Measurements from ENCODE around the gene ACTRT2. TPM values are rescaled to one million over a fixed set of nuclear protein-coding genes. Genes with fewer than 3 reads are reported as not detected.

The ACTRT2 gene
- total and polyA plus RNA-seq, 10 of the 15 experiments (the other 5 are each of a cell fraction or from before 2014, with no cell fraction given) = not detected

DNA sequence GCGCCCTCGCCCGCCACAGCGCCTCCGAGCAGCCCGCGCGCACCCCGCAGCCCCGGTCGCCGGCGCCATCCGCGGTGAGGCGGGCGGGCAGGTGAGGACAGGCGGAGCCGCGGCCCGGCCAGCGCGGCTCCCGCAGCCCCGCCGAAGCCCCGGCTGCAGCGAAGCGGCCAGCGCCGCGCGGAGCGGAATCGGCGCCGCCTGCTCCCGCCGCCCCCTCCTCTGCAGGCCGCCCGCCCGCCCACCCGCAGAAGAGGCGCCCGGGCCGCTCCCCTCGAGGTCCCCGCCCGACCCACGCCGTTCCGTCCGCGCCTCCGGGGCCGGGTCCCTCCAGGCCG is 49.0 kb downstream of the ACTRT2 start:
- H3K36me3 ChIP-seq (ENCODE audit: control insufficient read depth in 2 of 2, insufficient read depth in 2 of 2, low read length in 1 of 2) = no peaks in the 10 kb centered on the region
- in situ Hi-C loops (cut with MboI) = no loop called here
- no CpG with 5 or more reads among the region's 57 CpGs for whole genome bisulfite sequencing (ENCODE audit: insufficient coverage, insufficient replicate concordance, low lambda C conversion rate, missing lambda C conversion rate)
- peak overlapping the region; percentile 33; the same call in 1 of the 2 replicates for H3K4me2 ChIP-seq (ENCODE audit: control insufficient read depth, insufficient read depth)
- ChIA-PET RAD21 (ENCODE audit: unreplicated experiment) (no interaction called here), CTCF (no interaction called here), SMC1A (ENCODE audit: uncharacterized antibody, unreplicated experiment) (no interaction called here), POLR2A (no interaction called here)
- FAIRE-seq (no peak), ATAC-seq (no peak), DNase-seq (ENCODE audit: low read depth, low spot score) (no peak)
- H3K79me2 ChIP-seq (ENCODE audit: control insufficient read depth, insufficient read depth, low read length) = no peaks in the 10 kb centered on the region
- H3K4me3 ChIP-seq = no peak overlapping the region
- no peaks in the 10 kb centered on the region for H3K9me3 ChIP-seq (replicated peaks; ENCODE audit: control insufficient read depth, insufficient read depth, low read length)
- no peaks in the 10 kb centered on the region; a peak in 4 of 4 replicates for H3K27me3 ChIP-seq (replicated peaks in 1 of 2; ENCODE audit: control insufficient read depth in 2 of 2, insufficient read depth in 2 of 2, low read length in 1 of 2)
- no peak overlapping the region for H3K9ac ChIP-seq (ENCODE audit: control insufficient read depth, insufficient read depth, low read length)
- intact Hi-C loops (cut with micrococcal nuclease; ENCODE audit: unreplicated experiment) = no loop called here
- no peaks in the 10 kb centered on the region for H3K4me1 ChIP-seq (ENCODE audit: control insufficient read depth, insufficient read depth, low read length)
- H2AFZ ChIP-seq (ENCODE audit: control insufficient read depth, low read depth, low read length) = no peak overlapping the region
- no TSS peak for BruUV-seq (replicated peaks)
- H4K20me1 ChIP-seq (ENCODE audit: control insufficient read depth, insufficient read depth) = no peaks in the 10 kb centered on the region
- H3K27ac ChIP-seq (ENCODE audit: control insufficient read depth, insufficient read depth) = no peak overlapping the region
- TF ChIP-seq ZZZ3 (IDR thresholded peaks at IDR 0.05; ENCODE audit: control insufficient read depth, insufficient read length, low read depth) (no peak), GABPA (IDR thresholded peaks at IDR 0.05; ENCODE audit: low read depth) (no peak), RBBP5 (conservative IDR thresholded peaks at IDR 0.05) (no peak), SUPT20H (IDR thresholded peaks at IDR 0.05; ENCODE audit: borderline replicate concordance, control insufficient read depth, low read depth, low read length) (no peak), CBFB (IDR thresholded peaks at IDR 0.05; ENCODE audit: low read depth) (no peak), ZSCAN29 (IDR thresholded peaks at IDR 0.05) (no peak), IKZF2 (IDR thresholded peaks at IDR 0.05) (no peak), PRDM15 (CRISPR knock-in tag; IDR thresholded peaks at IDR 0.05) (no peak), EP300 (IDR thresholded peaks at IDR 0.05; ENCODE audit: borderline replicate concordance in 1 of 2, control insufficient read depth in 1 of 2, low read depth in 2 of 2, low read length in 2 of 2) (no peak), ZBTB40 (IDR thresholded peaks at IDR 0.05; ENCODE audit: borderline replicate concordance) (no peak), BMI1 (IDR thresholded peaks at IDR 0.05; ENCODE audit: borderline replicate concordance) (no peak), SMC3 (IDR thresholded peaks at IDR 0.05; ENCODE audit: borderline replicate concordance, low read length) (no peak), SREBF2 (IDR thresholded peaks at IDR 0.05; ENCODE audit: low read length) (no peak), HDAC2 (IDR thresholded peaks at IDR 0.05) (no peak), MTA3 (IDR thresholded peaks at IDR 0.05; ENCODE audit: borderline replicate concordance, low read length) (no peak), RUNX3 (IDR thresholded peaks at IDR 0.05; ENCODE audit: low read length) (no peak)
- TF ChIP-seq, protein P1, sequence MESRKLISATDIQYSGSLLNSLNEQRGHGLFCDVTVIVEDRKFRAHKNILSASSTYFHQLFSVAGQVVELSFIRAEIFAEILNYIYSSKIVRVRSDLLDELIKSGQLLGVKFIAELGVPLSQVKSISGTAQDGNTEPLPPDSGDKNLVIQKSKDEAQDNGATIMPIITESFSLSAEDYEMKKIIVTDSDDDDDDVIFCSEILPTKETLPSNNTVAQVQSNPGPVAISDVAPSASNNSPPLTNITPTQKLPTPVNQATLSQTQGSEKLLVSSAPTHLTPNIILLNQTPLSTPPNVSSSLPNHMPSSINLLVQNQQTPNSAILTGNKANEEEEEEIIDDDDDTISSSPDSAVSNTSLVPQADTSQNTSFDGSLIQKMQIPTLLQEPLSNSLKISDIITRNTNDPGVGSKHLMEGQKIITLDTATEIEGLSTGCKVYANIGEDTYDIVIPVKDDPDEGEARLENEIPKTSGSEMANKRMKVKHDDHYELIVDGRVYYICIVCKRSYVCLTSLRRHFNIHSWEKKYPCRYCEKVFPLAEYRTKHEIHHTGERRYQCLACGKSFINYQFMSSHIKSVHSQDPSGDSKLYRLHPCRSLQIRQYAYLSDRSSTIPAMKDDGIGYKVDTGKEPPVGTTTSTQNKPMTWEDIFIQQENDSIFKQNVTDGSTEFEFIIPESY (IDR thresholded peaks at IDR 0.05) = no peak

Data from GM12878 (cell line).